AG09309 (cell line): ENCODE data around the gene STX11.

Experiments used
- DNase-seq: peaks from one replicate; pipeline ENCODE4 v3.0.0-alpha.2; 2010; ENCODE audit warnings: low read depth
- H3K4me3 ChIP-seq: 2 replicates; pipeline ENCODE4 v1.5.1; 2011; ENCODE audit warnings: mild to moderate bottlenecking, low read depth, low read length, moderate library complexity; ENCODE audit not compliant: control insufficient read depth
- TF ChIP-seq, protein P1 (sequence below): IDR thresholded peaks from 2 replicates; pipeline ENCODE4 v1.5.1; 2011; ENCODE audit warnings: mild to moderate bottlenecking, low read depth, low read length, inconsistent platforms; ENCODE audit not compliant: insufficient read depth, control insufficient read depth; ENCODE audit errors: missing control alignments

STX11 gene

DNA sequence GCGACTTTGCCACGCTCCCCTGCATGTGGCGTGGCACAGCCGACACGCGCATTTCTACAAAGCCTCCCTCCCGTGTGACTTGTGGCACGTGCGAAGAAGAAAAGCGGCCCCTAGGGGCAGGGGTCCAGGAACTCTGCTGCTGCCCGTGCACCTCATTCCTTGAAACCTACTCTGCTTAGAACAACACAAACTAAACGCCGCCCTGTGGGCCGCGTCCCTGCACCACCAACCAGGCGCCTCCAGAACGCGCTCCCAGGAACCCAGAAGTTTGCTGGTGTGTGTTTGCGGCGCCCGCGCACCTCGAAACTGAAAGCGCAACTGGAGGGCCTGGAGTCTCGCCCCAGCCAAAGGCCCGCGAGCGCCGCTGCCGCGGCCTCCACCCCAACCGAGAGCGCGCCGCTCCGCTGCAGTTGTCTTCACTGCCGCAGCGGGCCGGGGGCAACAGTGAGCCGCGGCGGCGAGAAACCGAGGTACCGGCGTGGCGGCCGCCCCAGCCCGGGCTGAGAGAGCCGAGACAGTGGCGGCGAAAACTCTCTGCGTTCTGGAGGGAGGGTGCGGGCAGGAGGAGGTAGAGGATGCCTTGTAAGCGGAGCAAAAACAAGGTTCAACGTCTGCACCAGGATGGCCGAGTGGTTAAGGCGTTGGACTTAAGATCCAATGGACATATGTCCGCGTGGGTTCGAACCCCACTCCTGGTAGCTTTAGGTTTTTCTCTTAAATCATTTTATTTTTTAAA, 65.8 kb downstream of the STX11 start:
- peak; percentile 94 for DNase-seq
- TF ChIP-seq, protein P1, sequence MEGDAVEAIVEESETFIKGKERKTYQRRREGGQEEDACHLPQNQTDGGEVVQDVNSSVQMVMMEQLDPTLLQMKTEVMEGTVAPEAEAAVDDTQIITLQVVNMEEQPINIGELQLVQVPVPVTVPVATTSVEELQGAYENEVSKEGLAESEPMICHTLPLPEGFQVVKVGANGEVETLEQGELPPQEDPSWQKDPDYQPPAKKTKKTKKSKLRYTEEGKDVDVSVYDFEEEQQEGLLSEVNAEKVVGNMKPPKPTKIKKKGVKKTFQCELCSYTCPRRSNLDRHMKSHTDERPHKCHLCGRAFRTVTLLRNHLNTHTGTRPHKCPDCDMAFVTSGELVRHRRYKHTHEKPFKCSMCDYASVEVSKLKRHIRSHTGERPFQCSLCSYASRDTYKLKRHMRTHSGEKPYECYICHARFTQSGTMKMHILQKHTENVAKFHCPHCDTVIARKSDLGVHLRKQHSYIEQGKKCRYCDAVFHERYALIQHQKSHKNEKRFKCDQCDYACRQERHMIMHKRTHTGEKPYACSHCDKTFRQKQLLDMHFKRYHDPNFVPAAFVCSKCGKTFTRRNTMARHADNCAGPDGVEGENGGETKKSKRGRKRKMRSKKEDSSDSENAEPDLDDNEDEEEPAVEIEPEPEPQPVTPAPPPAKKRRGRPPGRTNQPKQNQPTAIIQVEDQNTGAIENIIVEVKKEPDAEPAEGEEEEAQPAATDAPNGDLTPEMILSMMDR = peak; percentile 65
- peak overlapping the region; percentile 65 for H3K4me3 ChIP-seq

DNA sequence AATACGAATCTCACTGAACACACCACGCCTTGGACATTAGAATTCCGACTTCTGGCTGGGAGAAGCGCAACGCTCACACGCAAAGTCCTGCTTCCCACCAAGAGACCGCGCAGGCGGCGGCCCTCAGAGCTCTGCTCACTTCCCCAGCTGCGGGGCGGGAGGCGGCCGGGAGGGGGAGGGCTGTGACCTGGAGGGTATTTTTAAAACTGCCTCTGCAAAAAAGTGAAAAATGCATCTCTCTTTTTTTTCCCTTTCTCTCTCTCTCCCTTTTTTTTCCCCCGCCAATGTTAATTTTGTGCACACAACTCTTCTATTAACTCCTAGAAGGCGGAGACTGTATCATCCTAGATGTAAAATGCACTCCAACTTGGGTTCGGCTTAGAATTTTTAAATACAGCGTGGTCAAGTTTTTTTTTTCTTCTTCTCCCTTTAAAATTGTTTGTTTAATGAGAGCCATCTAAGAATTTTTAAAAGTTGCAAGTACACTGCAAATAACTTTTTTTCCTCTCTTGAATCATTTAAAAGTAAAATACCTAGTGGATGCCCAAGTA, 66.4 kb downstream of the STX11 start:
- H3K4me3 ChIP-seq = peak overlapping the region; percentile 25
- no peak for DNase-seq
- TF ChIP-seq, protein P1 = peak; percentile 33

DNA sequence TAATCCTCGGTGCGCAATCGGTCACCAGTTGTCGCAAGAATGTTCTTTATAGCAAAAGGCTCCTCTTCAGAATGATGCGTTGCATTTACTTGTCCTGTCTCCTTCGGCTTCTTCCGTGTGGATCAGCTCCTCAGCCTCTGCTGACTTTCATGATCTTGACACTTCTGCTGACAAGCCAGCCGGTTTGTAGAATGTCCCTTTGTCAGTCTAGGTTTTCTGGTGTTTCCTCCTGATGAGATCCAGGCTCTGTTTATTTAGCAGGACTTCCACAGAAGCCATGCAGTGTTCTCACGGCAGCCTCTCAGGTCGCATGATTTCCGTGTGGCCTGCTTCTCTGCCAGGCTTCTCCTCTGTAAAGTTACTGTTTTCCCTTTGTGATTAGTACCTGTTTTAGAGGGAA, 66.9 kb downstream of the STX11 start:
- no peak for DNase-seq
- TF ChIP-seq, protein P1 = no peak
- no peak overlapping the region for H3K4me3 ChIP-seq

DNA sequence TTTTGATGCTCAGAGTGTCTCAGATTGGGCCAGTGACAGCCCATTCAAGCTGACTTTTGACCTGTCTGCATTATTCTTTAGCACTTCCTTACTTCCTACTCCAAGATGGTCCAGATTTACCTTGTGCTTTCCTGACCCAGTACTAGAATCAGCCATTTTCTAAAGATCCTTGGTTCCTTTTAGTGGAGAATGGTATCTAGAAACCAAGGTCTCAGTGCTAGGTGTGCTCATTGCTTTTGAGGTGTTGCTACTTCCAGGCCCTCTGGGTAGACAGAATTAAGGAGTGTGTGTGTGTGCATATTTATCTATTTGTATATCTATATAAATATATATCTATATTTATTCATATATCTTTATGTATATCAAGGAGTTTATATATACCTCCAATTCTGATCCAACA, 67.5 kb downstream of the STX11 start:
- DNase-seq = no peak
- no peak overlapping the region for H3K4me3 ChIP-seq
- TF ChIP-seq, protein P1 = no peak

DNA sequence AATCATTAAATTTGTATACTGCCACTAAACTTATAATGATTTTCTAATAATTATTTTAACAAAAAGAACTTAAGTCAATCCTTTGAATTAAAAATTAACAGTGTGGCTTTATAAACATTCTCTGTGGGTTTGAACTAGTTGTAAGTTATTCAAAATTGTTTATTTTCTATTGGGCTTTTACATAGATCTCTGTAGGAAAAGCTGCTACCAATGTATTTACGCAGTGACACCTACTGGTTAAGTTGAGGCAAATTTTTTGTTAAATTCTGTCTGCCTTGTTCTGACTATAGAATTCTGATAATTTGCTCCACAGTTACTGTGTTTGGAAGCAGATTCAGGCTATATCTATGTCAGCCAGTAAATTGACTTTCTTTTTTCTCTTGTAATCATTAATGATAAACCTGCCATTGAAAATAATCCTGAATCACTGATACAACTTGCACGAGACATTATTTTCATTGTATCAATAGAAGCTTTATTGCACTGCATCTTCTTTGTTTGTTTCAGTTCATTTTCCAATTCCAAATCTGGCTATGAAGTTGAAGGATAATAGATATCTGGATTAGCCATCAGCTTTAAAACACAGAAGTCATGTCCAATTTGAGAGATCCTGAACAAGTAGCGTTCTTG, 68.9 kb downstream of the STX11 start:
- DNase-seq = peak; percentile 46
- no peak overlapping the region for H3K4me3 ChIP-seq
- TF ChIP-seq, protein P1 = peak; percentile 48

DNA sequence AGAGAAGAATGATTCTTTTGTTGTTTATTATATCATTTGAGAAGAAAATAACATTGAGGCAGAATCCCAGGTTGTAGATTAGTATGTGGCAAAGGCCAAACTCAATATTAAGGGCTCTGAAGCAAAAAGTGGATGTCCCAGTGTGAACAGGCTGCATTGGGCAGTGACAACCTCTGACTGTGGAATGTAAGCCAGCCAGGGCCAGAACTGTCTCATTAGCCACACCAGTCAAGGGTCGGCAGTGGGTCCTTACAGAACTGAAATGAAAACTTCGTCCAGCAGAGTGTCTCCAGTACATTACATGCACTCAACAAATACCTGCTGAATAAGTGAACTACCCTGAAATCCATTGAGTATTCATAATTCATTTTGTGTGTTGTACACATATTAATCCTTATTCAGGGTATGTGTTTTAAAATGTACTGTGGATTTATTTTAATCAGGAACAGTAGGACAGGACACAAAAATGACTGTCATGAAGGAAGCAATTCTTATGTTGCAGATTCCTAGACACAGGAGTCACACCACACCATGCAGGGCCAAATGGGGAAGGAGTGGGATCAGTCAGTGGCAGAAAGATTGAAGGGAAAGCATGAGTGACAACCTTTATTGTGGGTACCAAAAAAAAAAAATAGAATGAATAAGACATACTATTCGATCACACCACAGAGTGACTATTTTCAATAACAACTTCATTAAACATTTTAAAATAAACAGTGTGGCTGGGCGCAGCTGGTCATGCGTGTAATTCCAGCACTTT, 69.9 kb downstream of the STX11 start:
- TF ChIP-seq, protein P1 = no peak
- no peak for DNase-seq
- no peak overlapping the region for H3K4me3 ChIP-seq
